H9 (cell line): Measurements from ENCODE around the gene ANKHD1. TPM values are rescaled to one million over a fixed set of nuclear protein-coding genes. Genes with fewer than 3 reads are reported as not detected.

ENCODE experiments used
- DNase-seq: peaks from one replicate; pipeline ENCODE4 v3.0.0-alpha.2; 2017
- H2AFZ ChIP-seq: one replicate; pipeline ENCODE4 v1.6.1; 2013; ENCODE audit warnings: mild to moderate bottlenecking, low read length, control low read depth, moderate library complexity
- H2AK5ac ChIP-seq: 2 replicates; pipeline ENCODE4 v1.6.1; 2013; ENCODE audit warnings: low read length, control low read depth, mixed read lengths; ENCODE audit not compliant: insufficient read length
- H2BK120ac ChIP-seq: one replicate; pipeline ENCODE4 v1.6.1; 2013; ENCODE audit warnings: low read depth, mild to moderate bottlenecking, low read length, control low read depth, inconsistent platforms; ENCODE audit not compliant: poor library complexity, severe bottlenecking
- H2BK12ac ChIP-seq: 2 replicates; pipeline ENCODE4 v1.6.1; 2013; ENCODE audit warnings: low read length, control low read depth, mixed read lengths, low read depth; ENCODE audit not compliant: insufficient read length
- H2BK15ac ChIP-seq: 2 replicates; pipeline ENCODE4 v1.6.1; 2013; ENCODE audit warnings: low read depth, low read length, control low read depth
- H2BK20ac ChIP-seq: one replicate; pipeline ENCODE4 v1.6.1; 2013; ENCODE audit warnings: low read depth, mild to moderate bottlenecking, low read length, control low read depth, inconsistent platforms; ENCODE audit not compliant: poor library complexity, severe bottlenecking
- H2BK5ac ChIP-seq: 2 replicates; pipeline ENCODE4 v1.6.1; 2013; ENCODE audit warnings: low read length, control low read depth, mixed read lengths; ENCODE audit not compliant: insufficient read length
- H3K14ac ChIP-seq: 2 replicates; pipeline ENCODE4 v1.6.1; 2013; ENCODE audit warnings: low read length, control low read depth; ENCODE audit not compliant: insufficient read depth
- H3K18ac ChIP-seq: 2 replicates; pipeline ENCODE4 v1.6.1; 2013; ENCODE audit warnings: low read depth, mild to moderate bottlenecking, mixed read lengths, low read length, control low read depth; ENCODE audit not compliant: insufficient read length
- H3K23ac ChIP-seq: 2 replicates; pipeline ENCODE4 v1.6.1; 2013; ENCODE audit warnings: low read length, control low read depth, mixed read lengths, low read depth; ENCODE audit not compliant: insufficient read length
- H3K23me2 ChIP-seq: 2 replicates; pipeline ENCODE4 v1.6.1; 2013; ENCODE audit warnings: low read depth, mild to moderate bottlenecking, mixed read lengths, low read length, control low read depth; ENCODE audit not compliant: insufficient read length, poor library complexity, severe bottlenecking
- H3K27ac ChIP-seq: 2 replicates; pipeline ENCODE4 v1.5.1; 2013; ENCODE audit warnings: low read length, control low read depth, mixed read lengths, low read depth; ENCODE audit not compliant: insufficient read length
- H3K27me3 ChIP-seq: 2 replicates; pipeline ENCODE4 v1.6.1; 2013; ENCODE audit warnings: low read length, control low read depth, inconsistent platforms; ENCODE audit not compliant: insufficient read depth
- H3K4ac ChIP-seq: 2 replicates; pipeline ENCODE4 v1.6.1; 2013; ENCODE audit warnings: low read depth, mild to moderate bottlenecking, control low read depth, inconsistent platforms, low read length, moderate library complexity
- H3K4me1 ChIP-seq: 2 replicates; pipeline ENCODE4 v1.6.1; 2013; ENCODE audit warnings: low read length, control low read depth, inconsistent platforms; ENCODE audit not compliant: insufficient read depth
- H3K4me2 ChIP-seq: 2 replicates; pipeline ENCODE4 v1.6.1; 2013; ENCODE audit warnings: low read length, control low read depth, mixed read lengths; ENCODE audit not compliant: insufficient read length, insufficient read depth
- H3K56ac ChIP-seq: 2 replicates; pipeline ENCODE4 v1.6.1; 2013; ENCODE audit warnings: low read depth, mild to moderate bottlenecking, mixed read lengths, low read length, control low read depth; ENCODE audit not compliant: insufficient read length
- H3K79me1 ChIP-seq: 2 replicates; pipeline ENCODE4 v1.6.1; 2013; ENCODE audit warnings: low read depth, mild to moderate bottlenecking, moderate library complexity, low read length, control low read depth, inconsistent platforms; ENCODE audit not compliant: insufficient read depth, poor library complexity, severe bottlenecking
- H3K79me2 ChIP-seq: 2 replicates; pipeline ENCODE4 v1.6.1; 2013; ENCODE audit warnings: low read length, control low read depth, inconsistent platforms; ENCODE audit not compliant: insufficient read depth
- H3K9ac ChIP-seq: 2 replicates; pipeline ENCODE4 v1.6.1; 2013; ENCODE audit warnings: low read length, control low read depth, mixed read lengths; ENCODE audit not compliant: insufficient read length; ENCODE audit errors: extremely low read depth
- H3K9me3 ChIP-seq: one replicate; pipeline ENCODE4 v1.6.1; 2013; ENCODE audit warnings: low read depth, low read length, inconsistent platforms; ENCODE audit not compliant: control insufficient read depth
- H3T11ph ChIP-seq: one replicate; pipeline ENCODE4 v1.6.1; 2013; ENCODE audit warnings: mild to moderate bottlenecking, low read length, control low read depth, inconsistent platforms
- H4K20me1 ChIP-seq: one replicate; pipeline ENCODE4 v1.6.1; 2013; ENCODE audit not compliant: control insufficient read depth, insufficient read length, insufficient read depth
- H4K5ac ChIP-seq: 2 replicates; pipeline ENCODE4 v1.6.1; 2013; ENCODE audit warnings: low read depth, mild to moderate bottlenecking, mixed read lengths, low read length, control low read depth; ENCODE audit not compliant: insufficient read length
- H4K8ac ChIP-seq: replicated peaks from 2 replicates; pipeline ENCODE4 v1.6.1; 2013; ENCODE audit warnings: low read length, control low read depth, mixed read lengths, low read depth; ENCODE audit not compliant: insufficient read length
- H4K91ac ChIP-seq: 2 replicates; pipeline ENCODE4 v1.6.1; 2013; ENCODE audit warnings: low read depth, mild to moderate bottlenecking, moderate library complexity, mixed read lengths, low read length, control low read depth; ENCODE audit not compliant: insufficient read length
- H3K27ac Mint-ChIP-seq, 3 experiments: 2 replicates in 2 of 3; 3 replicates in 1 of 3; pipeline ENCODE4 v1.8.0; 2020 to 2021; ENCODE audit warnings: mixed read lengths in 3 of 3, mild to moderate bottlenecking in 1 of 3, moderate library complexity in 1 of 3
- H3K27me3 Mint-ChIP-seq: 2 replicates; pipeline ENCODE4 v1.8.0; 2021; ENCODE audit warnings: low read depth, mild to moderate bottlenecking, moderate library complexity, mixed read lengths
- H3K36me3 Mint-ChIP-seq, 3 experiments: 2 replicates in 2 of 3; 3 replicates in 1 of 3; pipeline ENCODE4 v1.8.0; 2020 to 2021; ENCODE audit warnings: low read depth in 3 of 3, mixed read lengths in 3 of 3; ENCODE audit not compliant: insufficient read depth in 1 of 3
- H3K4me1 Mint-ChIP-seq, 2 experiments: 2 replicates each; pipeline ENCODE4 v1.8.0; 2020; ENCODE audit warnings: mixed read lengths in 2 of 2
- H3K4me3 Mint-ChIP-seq, 2 experiments: 2 replicates in 1 of 2; 3 replicates in 1 of 2; pipeline ENCODE4 v1.8.0; 2020 to 2021; ENCODE audit warnings: mild to moderate bottlenecking in 2 of 2, mixed read lengths in 2 of 2, moderate library complexity in 1 of 2
- H3K9me3 Mint-ChIP-seq, 2 experiments: 2 replicates in 1 of 2; 3 replicates in 1 of 2; pipeline ENCODE4 v1.8.0; 2020; ENCODE audit warnings: mild to moderate bottlenecking in 2 of 2, mixed read lengths in 2 of 2, moderate library complexity in 1 of 2
- CTCF ChIP-seq: fragments of 200-600 bp; sonication (generic); conservative IDR thresholded peaks from 3 replicates; pipeline ENCODE4 v1.8.0; 2021; ENCODE audit warnings: antibody characterized with exemption, mild to moderate bottlenecking
- WGBS: extraction: QIAGEN DNeasy Blood & Tissue Kit; methylation state at CpG from one replicate; pipeline ENCODE4 v1.1.7; 2013; ENCODE audit warnings: missing lambda C conversion rate, low lambda C conversion rate, mixed read lengths; ENCODE audit not compliant: insufficient read length; ENCODE audit errors: extremely low coverage; 5-methylcytosine and 5-hydroxymethylcytosine counted together
- total RNA-seq: library from RNA; stranded (reverse); gene quantifications from 2 replicates; pipeline ENCODE4 v1.2.1, GENCODE V29; 2021

The ANKHD1 gene
- total RNA-seq, 1 experiment from 2014 or later = 105 TPM

GRCh38 chr5:140372971-140373487 lies 28.6 kb upstream of the ANKHD1 start:
- Histone ChIP-seq H3K14ac (no peak overlapping the region), H3K56ac (no peak overlapping the region), H4K91ac (no peak overlapping the region), H4K8ac (no peak overlapping the region), H4K5ac (no peak overlapping the region), H2AK5ac (no peak overlapping the region), H3K4me2 (no peak overlapping the region), H2AFZ (no peak overlapping the region), H3K79me1 (no peaks in the 10 kb centered on the region), H3K27ac (no peak overlapping the region), H2BK12ac (no peak overlapping the region), H2BK120ac (no peak overlapping the region), H3T11ph (no peak overlapping the region), H2BK5ac (no peak overlapping the region), H3K9me3 (no peaks in the 10 kb centered on the region), H3K27me3 (no peaks in the 10 kb centered on the region), H3K23me2 (no peaks in the 10 kb centered on the region), H3K9ac (no peak overlapping the region), H3K4me1 (no peaks in the 10 kb centered on the region; the same call in 1 of the 2 replicates), H3K18ac (no peak overlapping the region), H3K4ac (no peak overlapping the region), H2BK20ac (no peak overlapping the region), H3K23ac (no peak overlapping the region), H3K79me2 (no peaks in the 10 kb centered on the region), H2BK15ac (no peak overlapping the region), H4K20me1 (no peaks in the 10 kb centered on the region)
- peaks cover 4% of the 10 kb centered on the region; the same call in 1 of the 2 replicates for H3K27me3 Mint-ChIP-seq
- no peaks in the 10 kb centered on the region for H3K9me3 Mint-ChIP-seq
- TF ChIP-seq CTCF = peak; percentile 87
- H3K4me3 Mint-ChIP-seq = peak overlapping the region in 1 of 2 experiments; percentile 12; a peak in 2 of 5 replicates
- WGBS = no CpG with 5 or more reads among the region's 2 CpGs
- H3K27ac Mint-ChIP-seq = no peak overlapping the region; a peak in 4 of 7 replicates
- H3K4me1 Mint-ChIP-seq = peaks cover 10 to 11% of the 10 kb centered on the region in 2 experiments
- DNase-seq = peak; percentile 90
- H3K36me3 Mint-ChIP-seq = no peaks in the 10 kb centered on the region
